ENCODE results near the gene FUZ.

Gene FUZ

GRCh38 chr19:49758292-49758691, 54.8 kb downstream of the FUZ start:
- TF ChIP-seq ZNF274 (IDR thresholded peaks at IDR 0.05; ENCODE audit: low read depth, low read length), result no peak
- TF ChIP-seq SUZ12 (IDR thresholded peaks at IDR 0.05; ENCODE audit: extremely low read depth, insufficient read depth, insufficient read length), result no peak
- no peak for TF ChIP-seq YY1 (IDR thresholded peaks at IDR 0.05; ENCODE audit: insufficient read depth, insufficient read length)
- peak overlapping the region; percentile 16 for H3K9ac ChIP-seq (ENCODE audit: insufficient read length, low read depth)
- H3K36me3 ChIP-seq (ENCODE audit: insufficient read depth, insufficient read length, low read length), result no peaks in the 10 kb centered on the region
- peaks cover 12% of the 10 kb centered on the region for H3K9me3 ChIP-seq (ENCODE audit: insufficient read depth, low read length)
- H3K27me3 ChIP-seq (ENCODE audit: insufficient read depth, insufficient read length), result no peaks in the 10 kb centered on the region
- peaks cover 3% of the 10 kb centered on the region for H3K4me1 ChIP-seq (ENCODE audit: insufficient read depth, insufficient read length)
- H3K4me3 ChIP-seq (ENCODE audit: insufficient read length, low read depth), result no peak overlapping the region
- DNase-seq (ENCODE audit: low read depth, low spot score), result no peak
